ENCODE measurements around the gene SOWAHD.
"Not testable (repeated sequence)": the region's sequence is repeated elsewhere in the genome, so short reads cannot be mapped to it uniquely, and the experiment has no call there.

The SOWAHD gene

GRCh38 chrX:119759248-119759766 lies 919 bp downstream of the SOWAHD start:
- DNase-seq, result peak; percentile 39

GRCh38 chrX:119760026-119760877 lies 1.9 kb downstream of the SOWAHD start:
- DNase-seq, result no peak

DNA sequence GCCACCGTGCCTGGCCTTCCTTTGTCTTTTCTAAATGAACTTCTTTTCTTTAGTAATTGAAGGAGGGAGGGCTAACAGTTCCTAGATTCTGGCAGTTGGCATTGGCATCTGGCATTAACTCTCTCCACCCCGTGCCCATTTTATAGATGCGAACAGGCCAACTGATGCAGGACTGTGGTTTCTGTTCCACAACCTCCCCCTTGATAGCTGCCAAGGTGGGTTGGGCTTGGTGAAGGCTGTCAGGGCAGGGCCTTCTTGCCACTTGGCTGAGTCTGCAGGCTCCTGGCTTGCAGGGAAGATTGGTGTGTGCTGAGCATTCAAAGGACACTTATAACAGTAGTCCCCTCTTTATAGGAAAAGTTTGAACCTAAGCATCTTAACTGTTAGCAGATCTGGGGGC lies 4.3 kb downstream of the SOWAHD start:
- no peak for DNase-seq

GRCh38 chrX:119763181-119763580 lies 4.8 kb downstream of the SOWAHD start:
- no peak for DNase-seq

- DNase-seq, result no peak
Observed at GRCh38 chrX:119763836-119764387, 5.5 kb downstream of the SOWAHD start.

DNA sequence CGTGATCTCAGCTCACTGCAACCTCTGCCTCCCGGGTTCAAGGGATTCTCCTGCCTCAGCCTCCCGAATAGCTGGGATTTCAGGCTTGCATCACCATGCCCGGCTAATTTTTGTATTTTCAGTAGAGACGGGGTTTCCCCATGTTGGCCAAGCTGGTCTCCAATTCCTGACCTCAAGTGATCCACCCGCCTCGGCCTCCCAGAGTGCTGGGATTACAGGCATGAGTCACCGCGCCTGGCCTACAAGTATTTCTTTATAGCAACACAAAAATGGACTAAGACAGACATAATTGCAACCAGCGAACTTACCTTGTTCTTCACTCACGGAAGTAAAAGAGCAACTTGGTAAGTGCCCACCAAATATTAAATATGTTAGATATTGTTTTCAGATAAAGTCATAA lies 10.0 kb downstream of the SOWAHD start:
- DNase-seq, result not testable (repeated sequence)

DNA sequence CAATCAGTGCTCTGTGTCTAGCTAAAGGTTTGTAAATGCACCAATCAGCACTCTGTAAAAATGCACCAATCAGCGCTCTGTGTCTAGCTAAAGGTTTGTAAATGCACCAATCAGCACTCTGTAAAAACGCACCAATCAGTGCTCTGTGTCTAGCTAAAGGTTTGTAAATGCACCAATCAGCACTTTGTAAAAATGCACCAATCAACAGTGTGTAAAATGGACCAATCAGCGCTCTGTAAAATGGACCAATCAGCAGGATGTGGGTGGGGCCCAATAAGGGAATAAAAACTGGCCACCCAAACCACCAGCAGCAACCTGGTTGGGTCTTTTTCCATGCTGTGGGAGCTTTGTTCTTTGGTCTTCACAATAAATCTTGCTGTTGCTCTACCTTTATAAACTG lies 11.0 kb downstream of the SOWAHD start:
- not testable (repeated sequence) for DNase-seq

GRCh38 chrX:119775517-119776238 lies 17.3 kb downstream of the SOWAHD start:
- DNase-seq, result no peak

DNA sequence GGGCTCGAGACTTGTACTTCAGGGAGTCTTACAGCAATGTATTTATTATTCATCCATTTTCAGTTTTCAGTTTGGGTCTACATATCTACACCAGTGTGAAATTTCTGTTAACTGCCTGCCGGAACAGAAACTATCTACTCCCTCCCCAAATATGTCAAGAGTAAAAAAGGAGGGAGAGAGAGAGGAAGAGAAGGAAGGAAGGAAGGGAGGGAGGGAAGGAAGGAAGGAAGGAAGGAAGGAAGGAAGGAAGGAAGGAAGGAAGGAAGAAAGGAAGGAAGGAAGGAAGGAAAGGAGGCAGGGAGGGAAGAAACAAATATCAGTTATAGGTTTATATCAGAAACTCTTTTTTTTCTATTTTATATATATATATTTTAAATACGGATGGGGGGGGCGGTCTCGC lies 20.4 kb downstream of the SOWAHD start:
- no peak for DNase-seq

DNA sequence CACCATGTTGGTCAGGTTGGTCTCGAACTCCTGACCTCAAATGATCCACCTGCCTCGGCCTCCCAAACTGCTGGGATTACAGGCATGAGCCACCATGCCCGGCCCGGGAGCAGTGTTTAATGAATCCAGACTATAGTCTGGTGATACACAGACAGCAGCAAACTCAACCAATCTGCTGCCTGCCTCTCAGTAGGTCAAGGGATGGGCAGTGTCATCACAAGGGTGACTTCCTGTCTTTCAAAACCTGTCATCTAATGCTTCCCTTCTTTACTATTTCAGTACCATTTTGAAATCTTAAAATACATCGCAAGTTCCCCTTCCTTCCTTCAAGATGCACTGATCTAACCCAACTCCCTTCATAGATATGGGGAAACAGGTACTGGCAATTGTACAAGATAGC lies 24.6 kb downstream of the SOWAHD start:
- DNase-seq, result no peak

DNA sequence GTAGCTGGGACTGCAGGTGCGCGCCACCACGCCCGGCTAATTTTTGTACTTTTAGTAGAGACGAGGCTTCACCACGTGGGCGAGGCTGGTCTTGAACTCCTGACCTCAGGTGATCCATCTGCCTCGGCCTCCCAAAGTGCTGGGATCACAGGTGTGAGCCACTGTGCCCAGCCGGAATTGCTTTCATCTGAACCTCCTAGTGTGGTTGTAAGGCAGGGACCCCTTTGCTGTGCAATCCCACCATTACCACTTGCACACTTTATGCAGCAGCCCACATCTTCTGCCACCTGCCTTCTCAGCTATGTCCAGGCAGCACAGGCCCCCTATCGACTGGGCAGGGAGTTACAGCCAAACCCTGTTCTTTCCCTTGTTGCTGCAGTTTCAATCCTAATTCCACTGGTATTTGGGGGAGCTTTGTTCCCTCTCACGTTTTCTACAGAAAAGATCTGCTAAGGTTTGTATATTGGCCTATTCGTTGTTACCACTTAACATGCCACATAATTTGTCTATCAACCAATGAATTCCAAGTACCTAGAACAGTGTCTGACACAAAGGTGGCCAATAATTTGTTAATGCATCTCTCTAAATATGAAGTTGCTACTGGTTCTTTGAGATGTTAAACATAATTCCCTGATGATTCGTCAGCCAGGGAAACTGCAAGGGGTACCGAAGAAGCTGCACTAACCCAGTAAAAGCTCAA lies 26.5 kb downstream of the SOWAHD start:
- no peak for DNase-seq

- DNase-seq, result no peak
Observed at GRCh38 chrX:119790977-119791436, 32.6 kb downstream of the SOWAHD start.

- DNase-seq, result peak; percentile 94
Observed at GRCh38 chrX:119791437-119792231, 33.2 kb downstream of the SOWAHD start, which contains the start of gene RPL39. TSS of gene RPL39 (minus strand) at chrX:119791630. CDS start at chrX:119791576, 54 bp downstream.

DNA sequence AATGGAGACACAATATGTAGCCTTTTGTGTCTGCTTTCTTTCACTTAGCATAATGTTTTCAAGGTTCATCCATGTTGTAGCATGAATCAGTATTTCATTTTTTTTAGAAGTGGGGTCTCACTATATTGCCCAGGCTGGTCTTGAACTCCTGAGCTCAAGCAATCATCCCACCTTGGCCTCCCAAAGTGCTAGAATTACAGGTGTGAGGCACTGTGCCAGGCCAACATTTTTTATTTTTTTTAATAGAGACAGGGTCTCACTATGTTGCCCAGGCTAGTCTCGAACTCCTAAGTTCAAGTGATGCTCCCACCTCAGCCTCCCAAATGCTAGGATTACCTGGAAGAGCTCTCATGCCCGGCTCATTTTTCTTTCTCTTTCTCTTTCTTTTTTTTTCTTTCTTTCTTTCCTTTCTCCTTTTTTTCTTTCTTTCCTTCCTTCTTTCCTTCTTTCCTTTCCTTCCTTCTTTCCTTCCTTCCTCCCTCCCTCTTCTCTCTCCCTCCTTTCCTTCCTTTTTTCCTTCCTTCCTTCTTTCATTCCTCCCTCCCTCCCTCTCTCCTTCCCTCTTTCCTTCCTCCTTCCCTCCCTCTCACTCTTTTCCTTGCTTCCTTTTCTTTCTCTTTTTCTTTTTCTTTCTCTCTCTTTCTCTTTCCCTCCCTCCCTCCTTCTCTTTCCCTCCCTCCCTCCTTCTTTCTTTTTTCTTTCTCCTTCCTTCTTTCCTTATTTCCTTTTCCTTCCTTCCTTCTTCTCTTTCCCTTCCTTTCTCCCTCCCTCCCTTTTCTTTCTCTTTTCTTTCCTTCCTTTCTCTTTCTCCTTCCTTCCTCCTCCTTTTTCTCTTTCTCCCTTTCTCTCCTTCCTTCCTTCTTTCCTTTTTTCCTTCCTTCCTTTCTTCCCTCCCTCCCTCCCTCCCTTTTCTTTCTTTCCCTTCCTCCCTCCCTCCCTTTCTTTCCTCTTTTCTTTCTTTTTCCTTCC lies 43.1 kb downstream of the SOWAHD start:
- DNase-seq, result no peak

- no peak for DNase-seq
Observed at GRCh38 chrX:119802546-119802945, 44.2 kb downstream of the SOWAHD start.

- DNase-seq, result not testable (repeated sequence)
Observed at GRCh38 chrX:119808461-119808860, 50.1 kb downstream of the SOWAHD start.

GRCh38 chrX:119809185-119809666 lies 50.8 kb downstream of the SOWAHD start:
- DNase-seq, result no peak
